ENCODE data around the gene PHYHIPL.

The PHYHIPL gene

DNA sequence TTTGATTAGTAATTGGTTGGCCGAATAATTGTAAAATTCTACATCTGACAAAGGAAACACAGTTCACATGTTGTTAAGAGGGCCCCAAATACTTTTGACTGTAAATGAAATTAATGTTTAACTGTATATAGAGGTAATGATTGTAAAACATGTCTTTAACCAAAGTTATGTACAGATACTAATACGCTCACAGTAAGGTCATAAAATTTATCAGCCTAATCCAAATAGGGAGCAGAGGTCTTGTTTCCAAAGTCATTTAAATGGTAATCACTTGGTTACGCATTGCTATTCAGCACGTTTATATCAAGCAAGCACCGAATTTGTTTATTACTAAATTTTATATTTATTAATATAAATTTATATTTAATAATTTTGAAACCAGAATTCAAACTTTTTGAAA lies 1.4 kb downstream of the PHYHIPL start:
- no peaks in the 10 kb centered on the region for H3K27me3 ChIP-seq
- TF ChIP-seq, protein P1, sequence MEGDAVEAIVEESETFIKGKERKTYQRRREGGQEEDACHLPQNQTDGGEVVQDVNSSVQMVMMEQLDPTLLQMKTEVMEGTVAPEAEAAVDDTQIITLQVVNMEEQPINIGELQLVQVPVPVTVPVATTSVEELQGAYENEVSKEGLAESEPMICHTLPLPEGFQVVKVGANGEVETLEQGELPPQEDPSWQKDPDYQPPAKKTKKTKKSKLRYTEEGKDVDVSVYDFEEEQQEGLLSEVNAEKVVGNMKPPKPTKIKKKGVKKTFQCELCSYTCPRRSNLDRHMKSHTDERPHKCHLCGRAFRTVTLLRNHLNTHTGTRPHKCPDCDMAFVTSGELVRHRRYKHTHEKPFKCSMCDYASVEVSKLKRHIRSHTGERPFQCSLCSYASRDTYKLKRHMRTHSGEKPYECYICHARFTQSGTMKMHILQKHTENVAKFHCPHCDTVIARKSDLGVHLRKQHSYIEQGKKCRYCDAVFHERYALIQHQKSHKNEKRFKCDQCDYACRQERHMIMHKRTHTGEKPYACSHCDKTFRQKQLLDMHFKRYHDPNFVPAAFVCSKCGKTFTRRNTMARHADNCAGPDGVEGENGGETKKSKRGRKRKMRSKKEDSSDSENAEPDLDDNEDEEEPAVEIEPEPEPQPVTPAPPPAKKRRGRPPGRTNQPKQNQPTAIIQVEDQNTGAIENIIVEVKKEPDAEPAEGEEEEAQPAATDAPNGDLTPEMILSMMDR (IDR thresholded peaks at IDR 0.05; ENCODE audit: low read depth, low read length): no peak
- H3K9me3 ChIP-seq: no peaks in the 10 kb centered on the region
- peak overlapping the region; percentile 86 for H3K4me3 ChIP-seq (ENCODE audit: low read depth, low read length)
- DNase-seq: no peak
- peaks cover 4% of the 10 kb centered on the region for H3K36me3 ChIP-seq
- H3K4me1 ChIP-seq: no peaks in the 10 kb centered on the region

- H3K27me3 ChIP-seq: no peaks in the 10 kb centered on the region
- H3K36me3 ChIP-seq: peaks cover 8% of the 10 kb centered on the region
- no peaks in the 10 kb centered on the region for H3K4me1 ChIP-seq
- DNase-seq: no peak
- H3K9me3 ChIP-seq: no peaks in the 10 kb centered on the region
- TF ChIP-seq, protein P1 (IDR thresholded peaks at IDR 0.05; ENCODE audit: low read depth, low read length): no peak
- peak overlapping the region; percentile 86 for H3K4me3 ChIP-seq (ENCODE audit: low read depth, low read length)
Measured at GRCh38 chr10:59179068-59179467, 2.6 kb downstream of the PHYHIPL start.

DNA sequence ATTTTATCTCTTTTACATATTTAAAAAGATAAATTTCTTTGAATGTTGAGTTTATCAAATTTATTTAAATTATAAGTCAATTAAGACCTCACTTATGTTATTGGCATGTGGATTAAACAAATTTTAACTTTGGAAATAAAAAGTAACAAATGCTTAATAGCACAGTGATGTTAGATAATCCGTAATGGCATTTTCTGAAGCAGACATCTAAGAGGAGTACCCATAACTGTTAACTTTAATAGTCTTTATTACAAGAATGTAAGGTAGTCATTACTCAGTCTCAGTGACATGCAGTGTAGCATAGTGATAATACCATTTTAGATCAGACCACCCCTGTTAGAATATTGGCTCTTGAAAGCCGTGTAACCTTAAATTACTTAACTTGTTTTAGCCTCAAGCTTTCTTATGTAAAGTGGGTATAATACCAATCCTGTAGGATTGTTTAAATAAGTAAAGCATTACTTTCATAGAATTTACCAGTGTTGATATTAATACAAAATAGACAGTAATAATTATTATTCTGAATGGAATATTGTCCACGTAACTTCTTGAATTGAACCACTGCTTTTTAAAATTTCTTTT lies 4.3 kb downstream of the PHYHIPL start:
- no peaks in the 10 kb centered on the region for H3K27me3 ChIP-seq
- no peaks in the 10 kb centered on the region for H3K9me3 ChIP-seq
- TF ChIP-seq, protein P1 (IDR thresholded peaks at IDR 0.05; ENCODE audit: low read depth, low read length): no peak
- H3K4me3 ChIP-seq (ENCODE audit: low read depth, low read length): peak overlapping the region; percentile 86
- peaks cover 9% of the 10 kb centered on the region for H3K36me3 ChIP-seq
- no peak for DNase-seq
- H3K4me1 ChIP-seq: no peaks in the 10 kb centered on the region

DNA sequence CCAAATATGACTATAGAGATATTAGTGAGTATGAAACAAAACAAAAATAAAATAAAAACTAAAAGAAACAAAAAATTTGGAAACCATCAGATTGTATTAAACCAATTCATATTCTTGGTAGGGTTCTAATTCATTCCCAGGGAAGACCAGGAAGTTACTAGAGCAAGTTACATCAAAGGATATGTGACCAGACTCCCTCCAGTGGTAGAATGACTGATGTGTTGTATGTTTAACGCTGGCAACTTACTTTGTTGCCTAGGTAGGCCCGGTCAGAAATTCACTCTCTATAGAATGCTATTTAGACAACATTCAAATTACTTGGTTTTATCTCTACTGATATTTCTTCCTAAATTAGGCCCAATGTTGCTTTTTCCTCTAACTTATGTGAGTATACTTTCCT lies 5.2 kb downstream of the PHYHIPL start:
- Histone ChIP-seq H3K36me3 (peaks cover 8% of the 10 kb centered on the region), H3K9me3 (no peaks in the 10 kb centered on the region), H3K27me3 (no peaks in the 10 kb centered on the region), H3K4me1 (no peaks in the 10 kb centered on the region), H3K4me3 (ENCODE audit: low read depth, low read length) (peak overlapping the region; percentile 86)
- TF ChIP-seq, protein P1 (IDR thresholded peaks at IDR 0.05; ENCODE audit: low read depth, low read length): peak; percentile 79
- DNase-seq: peak; percentile 47

- Histone ChIP-seq H3K4me1 (peaks cover 8% of the 10 kb centered on the region), H3K27me3 (no peaks in the 10 kb centered on the region), H3K4me3 (ENCODE audit: low read depth, low read length) (no peak overlapping the region), H3K36me3 (peaks cover 5% of the 10 kb centered on the region), H3K9me3 (no peaks in the 10 kb centered on the region)
- DNase-seq: no peak
- TF ChIP-seq, protein P1 (IDR thresholded peaks at IDR 0.05; ENCODE audit: low read depth, low read length): no peak
Measured at GRCh38 chr10:59190332-59190731, 13.9 kb downstream of the PHYHIPL start.

DNA sequence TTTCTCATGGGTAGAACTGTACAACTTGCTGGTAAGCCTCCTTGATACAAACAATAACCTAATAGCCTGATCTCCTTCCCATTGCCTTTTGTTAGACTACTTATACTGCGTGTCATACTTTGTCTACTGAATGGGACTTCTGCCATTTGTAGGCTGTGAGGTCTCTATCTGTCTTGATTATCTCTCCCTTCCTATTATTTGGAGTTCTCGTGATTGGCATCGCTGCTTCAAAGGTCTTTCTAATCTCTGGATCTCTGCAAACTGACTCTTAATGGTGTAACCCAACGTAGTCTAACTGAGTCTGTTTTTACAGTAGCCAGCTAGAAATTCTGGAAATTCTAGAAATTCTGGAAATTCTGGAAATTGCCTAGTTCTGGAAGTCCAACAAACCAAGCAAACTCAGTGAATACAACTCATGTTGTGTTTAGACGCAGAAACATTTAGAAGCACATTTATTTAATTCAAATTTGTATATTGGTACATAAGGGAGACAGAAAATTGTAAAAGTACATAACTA lies 29.8 kb downstream of the PHYHIPL start:
- H3K9me3 ChIP-seq: no peaks in the 10 kb centered on the region
- TF ChIP-seq, protein P1 (IDR thresholded peaks at IDR 0.05; ENCODE audit: low read depth, low read length): no peak
- H3K4me1 ChIP-seq: no peaks in the 10 kb centered on the region
- no peaks in the 10 kb centered on the region for H3K27me3 ChIP-seq
- DNase-seq: no peak
- no peak overlapping the region for H3K4me3 ChIP-seq (ENCODE audit: low read depth, low read length)
- peaks cover 57% of the 10 kb centered on the region for H3K36me3 ChIP-seq

Measured in BE2C (cell line).